ENCODE data around the gene ERC2.
"Not testable (repeated sequence)": the region's sequence is repeated elsewhere in the genome, so short reads cannot be mapped to it uniquely, and the experiment has no call there.

Gene ERC2

DNA sequence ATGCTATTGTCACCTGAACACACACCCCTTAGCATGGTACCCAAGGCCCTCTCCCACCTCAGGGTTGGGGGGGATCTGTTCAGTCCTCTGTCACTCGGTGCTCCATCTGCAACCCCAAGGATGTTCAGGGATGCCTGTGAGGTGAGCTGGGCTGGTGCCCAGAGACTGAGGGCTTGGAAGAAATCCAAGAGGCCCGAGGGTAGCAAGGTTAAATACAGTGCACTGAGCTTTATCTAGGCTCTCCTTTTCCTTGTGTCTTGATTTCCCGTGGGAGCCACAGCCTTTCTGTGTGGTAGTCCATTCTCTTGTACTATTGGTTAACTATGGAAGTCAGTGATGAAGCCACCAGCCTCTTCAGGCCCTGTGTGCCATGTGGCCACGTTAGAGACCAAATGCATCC, 962.5 kb downstream of the ERC2 start:
- H3K4me3 Mint-ChIP-seq, result no peak overlapping the region
- H3K27me3 Mint-ChIP-seq (ENCODE audit: low read depth), result no peaks in the 10 kb centered on the region
- no peak overlapping the region for H3K27ac Mint-ChIP-seq
- H3K36me3 Mint-ChIP-seq (ENCODE audit: low read depth), result no peaks in the 10 kb centered on the region
- no peaks in the 10 kb centered on the region for H3K4me1 Mint-ChIP-seq (ENCODE audit: low read depth)
- H3K9me3 Mint-ChIP-seq, result no peaks in the 10 kb centered on the region

- not testable (repeated sequence) for H3K27ac Mint-ChIP-seq; H3K36me3 Mint-ChIP-seq (ENCODE audit: low read depth); H3K4me1 Mint-ChIP-seq (ENCODE audit: low read depth); H3K27me3 Mint-ChIP-seq (ENCODE audit: low read depth); H3K9me3 Mint-ChIP-seq; H3K4me3 Mint-ChIP-seq
Observed at GRCh38 chr3:55505102-55505501, 963.2 kb downstream of the ERC2 start.

DNA sequence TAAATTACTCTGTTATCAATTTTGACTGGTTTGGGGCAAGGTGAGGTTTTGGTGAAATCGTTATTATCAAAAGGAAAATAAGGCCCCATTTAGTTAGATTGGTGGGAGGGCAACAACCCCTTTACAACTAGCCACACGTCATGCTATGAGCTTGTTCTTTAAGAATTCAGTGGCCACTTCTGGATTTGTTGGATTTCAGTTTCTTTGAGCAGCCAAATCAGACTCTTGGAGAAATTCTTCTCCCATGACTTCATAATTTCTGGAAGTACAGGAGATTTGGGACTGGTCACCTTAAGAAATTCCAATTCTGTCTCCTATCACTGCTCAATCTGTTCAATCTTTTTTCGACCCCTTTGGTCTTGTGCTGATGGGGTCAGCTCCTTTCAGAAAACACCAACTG, 966.4 kb downstream of the ERC2 start:
- Mint-ChIP-seq H3K4me1 (ENCODE audit: low read depth) (no peaks in the 10 kb centered on the region), H3K27me3 (ENCODE audit: low read depth) (no peaks in the 10 kb centered on the region), H3K9me3 (no peaks in the 10 kb centered on the region), H3K4me3 (no peak overlapping the region), H3K36me3 (ENCODE audit: low read depth) (no peaks in the 10 kb centered on the region), H3K27ac (no peak overlapping the region)

- Mint-ChIP-seq H3K27ac (no peak overlapping the region), H3K9me3 (no peaks in the 10 kb centered on the region), H3K4me1 (ENCODE audit: low read depth) (no peaks in the 10 kb centered on the region), H3K36me3 (ENCODE audit: low read depth) (no peaks in the 10 kb centered on the region), H3K27me3 (ENCODE audit: low read depth) (no peaks in the 10 kb centered on the region), H3K4me3 (no peak overlapping the region)
Observed at GRCh38 chr3:55500555-55501330, 967.5 kb downstream of the ERC2 start.

GRCh38 chr3:55498520-55498919, 969.7 kb downstream of the ERC2 start:
- H3K27me3 Mint-ChIP-seq (ENCODE audit: low read depth), result no peaks in the 10 kb centered on the region
- no peaks in the 10 kb centered on the region for H3K36me3 Mint-ChIP-seq (ENCODE audit: low read depth)
- no peak overlapping the region for H3K4me3 Mint-ChIP-seq
- no peaks in the 10 kb centered on the region for H3K4me1 Mint-ChIP-seq (ENCODE audit: low read depth)
- no peaks in the 10 kb centered on the region for H3K9me3 Mint-ChIP-seq
- H3K27ac Mint-ChIP-seq, result no peak overlapping the region

GRCh38 chr3:55497250-55497649, 971.0 kb downstream of the ERC2 start:
- H3K9me3 Mint-ChIP-seq, result no peaks in the 10 kb centered on the region
- no peak overlapping the region for H3K4me3 Mint-ChIP-seq
- no peaks in the 10 kb centered on the region for H3K36me3 Mint-ChIP-seq (ENCODE audit: low read depth)
- H3K27ac Mint-ChIP-seq, result no peak overlapping the region
- H3K27me3 Mint-ChIP-seq (ENCODE audit: low read depth), result peaks cover 5% of the 10 kb centered on the region
- no peaks in the 10 kb centered on the region for H3K4me1 Mint-ChIP-seq (ENCODE audit: low read depth)

GRCh38 chr3:55494976-55495375, 973.3 kb downstream of the ERC2 start:
- Mint-ChIP-seq H3K36me3 (ENCODE audit: low read depth) (no peaks in the 10 kb centered on the region), H3K9me3 (no peaks in the 10 kb centered on the region), H3K4me3 (no peak overlapping the region), H3K4me1 (ENCODE audit: low read depth) (no peaks in the 10 kb centered on the region), H3K27me3 (ENCODE audit: low read depth) (peaks cover 19% of the 10 kb centered on the region), H3K27ac (no peak overlapping the region)

DNA sequence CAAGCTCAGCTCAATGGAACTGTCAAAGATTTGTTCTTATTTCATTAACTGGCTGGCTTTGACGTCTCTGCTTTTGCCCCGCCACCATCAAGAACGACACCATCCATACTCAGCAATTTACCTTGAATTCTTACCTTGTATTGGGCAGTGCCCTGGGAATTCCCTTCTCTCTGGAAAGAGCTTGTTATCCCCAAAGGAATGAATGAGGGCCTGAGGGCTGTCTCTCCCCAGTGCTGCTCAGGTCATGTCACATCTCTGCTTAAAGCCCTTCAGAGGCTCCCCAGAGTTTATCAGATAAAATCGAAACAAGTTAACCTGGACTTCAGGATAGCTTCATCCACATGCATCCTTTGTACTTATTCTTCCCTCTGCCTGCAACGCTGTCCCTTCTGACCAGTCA, 975.3 kb downstream of the ERC2 start:
- Mint-ChIP-seq H3K9me3 (no peaks in the 10 kb centered on the region), H3K27me3 (ENCODE audit: low read depth) (peaks cover 37% of the 10 kb centered on the region), H3K4me3 (no peak overlapping the region), H3K4me1 (ENCODE audit: low read depth) (peaks cover 3% of the 10 kb centered on the region), H3K36me3 (ENCODE audit: low read depth) (no peaks in the 10 kb centered on the region), H3K27ac (no peak overlapping the region)

DNA sequence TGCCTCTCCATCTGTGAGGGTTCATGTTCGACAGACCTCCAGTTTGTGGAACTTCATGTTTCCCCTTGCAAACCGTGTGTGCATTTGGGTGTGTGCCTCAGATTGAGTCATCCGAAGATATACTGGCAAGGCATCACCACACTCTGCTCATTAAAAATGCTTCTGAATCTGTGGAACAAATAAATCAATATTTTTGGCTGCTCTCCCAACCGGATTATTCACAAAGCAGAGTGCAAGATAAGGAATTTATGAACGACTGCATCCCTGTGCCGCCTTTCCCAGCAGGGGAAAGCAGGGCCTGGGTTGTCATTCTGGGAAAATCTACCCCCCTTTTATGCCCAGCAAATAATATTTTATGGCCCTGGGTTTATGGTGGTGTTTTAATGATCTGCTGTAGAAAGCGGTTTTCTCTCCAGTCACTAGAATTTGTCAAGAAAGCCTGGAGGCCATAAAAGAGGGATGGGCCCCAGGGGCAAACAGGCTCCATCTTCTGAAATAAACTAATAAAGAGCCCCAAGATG, 976.9 kb downstream of the ERC2 start:
- H3K4me1 Mint-ChIP-seq (ENCODE audit: low read depth), result peaks cover 12% of the 10 kb centered on the region
- no peak overlapping the region for H3K4me3 Mint-ChIP-seq
- peaks cover 1% of the 10 kb centered on the region for H3K36me3 Mint-ChIP-seq (ENCODE audit: low read depth)
- peaks cover 51% of the 10 kb centered on the region for H3K27me3 Mint-ChIP-seq (ENCODE audit: low read depth)
- no peak overlapping the region for H3K27ac Mint-ChIP-seq
- no peaks in the 10 kb centered on the region for H3K9me3 Mint-ChIP-seq

DNA sequence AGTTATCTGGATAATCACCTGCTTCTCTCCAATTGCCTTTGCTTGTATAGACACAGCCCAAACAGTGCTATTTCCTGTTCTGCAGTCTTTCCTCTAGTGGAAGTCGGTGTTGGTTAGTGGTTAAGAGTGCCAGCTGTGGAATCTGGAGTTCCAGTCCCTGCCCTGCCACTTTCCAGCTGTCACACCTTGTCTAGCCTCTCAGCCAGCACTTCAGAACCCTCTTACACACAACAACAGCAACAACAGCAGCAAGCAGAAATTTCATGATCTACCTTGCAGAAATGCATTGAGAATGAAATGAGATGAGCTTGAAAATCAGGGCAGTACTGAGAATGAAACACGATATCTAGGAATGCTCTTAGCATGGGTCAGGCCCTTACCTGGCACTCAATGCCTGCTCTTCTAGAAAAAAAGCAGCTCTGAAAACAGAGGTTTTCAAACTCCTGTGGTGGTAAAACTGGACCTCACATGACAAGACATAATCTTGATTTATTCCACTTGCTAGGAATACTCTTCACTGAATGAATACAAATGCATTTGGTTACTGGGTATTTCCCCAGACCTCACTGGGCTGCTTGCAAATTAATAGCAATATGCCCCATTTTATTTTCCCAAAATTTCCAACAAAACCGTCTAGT, 977.9 kb downstream of the ERC2 start:
- peaks cover 4% of the 10 kb centered on the region for H3K36me3 Mint-ChIP-seq (ENCODE audit: low read depth)
- H3K9me3 Mint-ChIP-seq, result no peaks in the 10 kb centered on the region
- peaks cover 14% of the 10 kb centered on the region for H3K4me1 Mint-ChIP-seq (ENCODE audit: low read depth)
- H3K27ac Mint-ChIP-seq, result no peak overlapping the region
- no peak overlapping the region for H3K4me3 Mint-ChIP-seq
- peaks cover 59% of the 10 kb centered on the region for H3K27me3 Mint-ChIP-seq (ENCODE audit: low read depth)

DNA sequence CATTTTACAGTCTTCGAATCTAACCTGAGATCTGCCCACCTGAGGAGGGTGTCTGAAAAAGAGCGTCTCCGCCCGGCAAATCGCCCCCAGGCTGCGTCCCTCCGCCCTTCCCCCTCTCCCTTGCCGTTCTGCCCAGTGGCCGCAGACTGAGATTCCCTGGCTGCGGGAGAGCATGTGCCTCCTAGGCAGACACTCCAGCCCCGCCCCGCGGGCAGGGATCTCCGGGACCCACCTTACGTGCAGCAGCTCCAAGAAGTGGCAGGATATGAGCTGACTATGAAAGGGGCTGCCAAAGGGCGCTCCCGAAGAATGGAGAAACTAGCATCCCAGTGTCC, 978.5 kb downstream of the ERC2 start:
- Mint-ChIP-seq H3K27ac (no peak overlapping the region), H3K27me3 (ENCODE audit: low read depth) (peaks cover 65% of the 10 kb centered on the region), H3K4me3 (peak overlapping the region; percentile 43), H3K9me3 (no peaks in the 10 kb centered on the region), H3K36me3 (ENCODE audit: low read depth) (peaks cover 4% of the 10 kb centered on the region), H3K4me1 (ENCODE audit: low read depth) (peaks cover 15% of the 10 kb centered on the region)

GRCh38 chr3:55488398-55489055, 979.7 kb downstream of the ERC2 start:
- Mint-ChIP-seq H3K27ac (no peak overlapping the region), H3K4me3 (peak overlapping the region; percentile 42), H3K27me3 (ENCODE audit: low read depth) (peaks cover 77% of the 10 kb centered on the region), H3K9me3 (no peaks in the 10 kb centered on the region), H3K36me3 (ENCODE audit: low read depth) (peaks cover 4% of the 10 kb centered on the region), H3K4me1 (ENCODE audit: low read depth) (peaks cover 15% of the 10 kb centered on the region)

- peaks cover 15% of the 10 kb centered on the region for H3K4me1 Mint-ChIP-seq (ENCODE audit: low read depth)
- peaks cover 85% of the 10 kb centered on the region for H3K27me3 Mint-ChIP-seq (ENCODE audit: low read depth)
- peak overlapping the region; percentile 76 for H3K4me3 Mint-ChIP-seq
- peaks cover 4% of the 10 kb centered on the region for H3K36me3 Mint-ChIP-seq (ENCODE audit: low read depth)
- peak overlapping the region; percentile 52 for H3K27ac Mint-ChIP-seq
- no peaks in the 10 kb centered on the region for H3K9me3 Mint-ChIP-seq
Observed at GRCh38 chr3:55487381-55488241, 980.7 kb downstream of the ERC2 start.

DNA sequence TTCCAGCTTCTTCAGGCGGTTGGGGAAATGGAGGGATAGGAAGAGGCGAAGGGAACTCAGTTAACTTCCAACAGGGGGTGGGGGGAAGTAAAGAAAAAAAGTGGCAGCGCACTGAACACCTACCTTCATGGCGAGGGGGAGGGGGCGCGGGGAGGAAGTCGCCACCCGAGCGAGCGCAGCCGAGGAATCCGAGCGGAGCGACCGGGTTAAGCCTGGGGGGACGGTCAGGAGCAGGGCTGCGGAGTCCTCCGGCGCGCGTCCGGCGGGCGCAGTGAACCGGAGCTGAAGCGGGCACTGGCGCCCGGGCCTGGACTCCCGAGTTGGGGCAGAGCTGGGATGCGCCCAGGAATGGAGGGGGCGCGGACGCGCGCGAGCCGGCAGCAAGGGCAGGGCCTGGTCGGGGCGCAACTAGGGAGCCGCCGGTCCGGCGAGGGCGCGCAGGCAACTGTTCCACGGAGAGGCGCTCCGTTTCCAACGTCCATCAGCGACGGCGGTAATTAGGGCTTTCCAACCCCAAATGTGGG, 981.3 kb downstream of the ERC2 start, which contains the start of gene WNT5A:
WNT5A (minus strand) TSS at position 450 of the 524 bp plus-strand sequence; CDS start at position 129, 321 bp downstream.
- peaks cover 4% of the 10 kb centered on the region for H3K36me3 Mint-ChIP-seq (ENCODE audit: low read depth)
- H3K27me3 Mint-ChIP-seq (ENCODE audit: low read depth), result peaks cover 82% of the 10 kb centered on the region
- peak within 1 kb of the TSS; percentile 76 for H3K4me3 Mint-ChIP-seq
- peak within 1 kb of the TSS; percentile 52 for H3K27ac Mint-ChIP-seq
- peaks cover 15% of the 10 kb centered on the region for H3K4me1 Mint-ChIP-seq (ENCODE audit: low read depth)
- no peaks in the 10 kb centered on the region for H3K9me3 Mint-ChIP-seq

Data from T-helper 1 cell treated with Interleukin-12 subunit alpha and Interleukin-12 subunit beta and Interleukin-4 antibody, amounts not matched to agents 30 μg/mL and 1 μg/mL, for 36 hours (primary cell).